Loucy (cell line): ENCODE results near the gene CFAP298.

ENCODE experiments used
- EZH2phosphoT487 ChIP-seq: fragments of 200-600 bp; IDR thresholded peaks from 2 replicates; pipeline ENCODE4 v1.6.1; 2018; ENCODE audit warnings: antibody characterized with exemption, mild to moderate bottlenecking, moderate library complexity, borderline replicate concordance
- TF ChIP-seq, protein P1 (sequence below): fragments of 200-600 bp; sonication (generic); conservative IDR thresholded peaks from 2 replicates; pipeline ENCODE4 v1.5.1; 2014; ENCODE audit warnings: mild to moderate bottlenecking, antibody characterized with exemption, low read length

DNA sequence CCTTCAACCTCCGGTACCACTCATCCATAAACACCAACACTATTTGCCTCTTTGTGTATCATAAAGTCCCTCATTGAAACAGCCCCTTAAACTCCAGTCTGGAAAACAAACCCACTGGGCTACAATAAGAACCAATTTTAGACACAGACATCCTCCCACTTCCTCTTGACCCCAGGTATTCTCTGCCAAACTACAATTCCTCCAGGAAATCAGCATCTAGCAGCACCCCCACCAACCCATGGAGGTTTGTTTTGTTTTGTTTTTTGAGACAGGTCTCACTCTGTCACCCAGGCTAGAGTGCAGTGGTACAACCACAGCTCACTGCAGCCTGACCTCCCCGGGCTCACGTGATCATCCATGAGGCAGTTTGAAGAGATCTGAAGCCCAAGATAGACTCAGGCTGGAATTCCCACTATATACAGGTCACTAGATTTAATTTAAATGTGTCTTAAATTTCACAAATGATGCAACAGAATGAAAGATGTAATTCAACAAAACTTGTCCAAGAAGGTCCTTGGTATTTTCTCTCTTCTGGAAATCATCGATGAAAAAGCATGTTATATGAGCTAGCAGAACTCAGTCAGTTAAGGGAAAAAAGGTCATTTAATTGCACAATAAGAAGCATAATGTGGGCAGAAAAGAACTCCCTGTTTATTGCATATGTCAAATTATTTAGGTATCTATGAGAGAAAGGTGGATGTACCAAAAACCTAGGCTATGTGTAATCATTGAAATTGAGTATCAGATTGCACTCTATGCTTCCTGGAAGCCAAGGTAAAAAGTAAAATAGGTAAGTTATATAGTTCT is 57.1 kb downstream of the CFAP298 start:
- TF ChIP-seq, protein P1, sequence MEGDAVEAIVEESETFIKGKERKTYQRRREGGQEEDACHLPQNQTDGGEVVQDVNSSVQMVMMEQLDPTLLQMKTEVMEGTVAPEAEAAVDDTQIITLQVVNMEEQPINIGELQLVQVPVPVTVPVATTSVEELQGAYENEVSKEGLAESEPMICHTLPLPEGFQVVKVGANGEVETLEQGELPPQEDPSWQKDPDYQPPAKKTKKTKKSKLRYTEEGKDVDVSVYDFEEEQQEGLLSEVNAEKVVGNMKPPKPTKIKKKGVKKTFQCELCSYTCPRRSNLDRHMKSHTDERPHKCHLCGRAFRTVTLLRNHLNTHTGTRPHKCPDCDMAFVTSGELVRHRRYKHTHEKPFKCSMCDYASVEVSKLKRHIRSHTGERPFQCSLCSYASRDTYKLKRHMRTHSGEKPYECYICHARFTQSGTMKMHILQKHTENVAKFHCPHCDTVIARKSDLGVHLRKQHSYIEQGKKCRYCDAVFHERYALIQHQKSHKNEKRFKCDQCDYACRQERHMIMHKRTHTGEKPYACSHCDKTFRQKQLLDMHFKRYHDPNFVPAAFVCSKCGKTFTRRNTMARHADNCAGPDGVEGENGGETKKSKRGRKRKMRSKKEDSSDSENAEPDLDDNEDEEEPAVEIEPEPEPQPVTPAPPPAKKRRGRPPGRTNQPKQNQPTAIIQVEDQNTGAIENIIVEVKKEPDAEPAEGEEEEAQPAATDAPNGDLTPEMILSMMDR = no peak
- TF ChIP-seq EZH2phosphoT487 = no peak
